Glutamatergic neuron (in vitro differentiated cells): ENCODE measurements around the gene ADGRB3. TPM values are rescaled to one million over a fixed set of nuclear protein-coding genes. Genes with fewer than 3 reads are reported as not detected.

Experiments used
- DNase-seq: peaks from one replicate; pipeline ENCODE4 v3.0.0; 2022
- H3K27ac Mint-ChIP-seq: one replicate; pipeline ENCODE4 v1.8.0; 2020; ENCODE audit warnings: mild to moderate bottlenecking, mixed read lengths, inconsistent platforms; ENCODE audit not compliant: unreplicated experiment
- H3K27me3 Mint-ChIP-seq: one replicate; pipeline ENCODE4 v1.8.0; 2020; ENCODE audit warnings: mild to moderate bottlenecking, moderate library complexity, mixed read lengths, inconsistent platforms; ENCODE audit not compliant: unreplicated experiment
- H3K36me3 Mint-ChIP-seq: one replicate; pipeline ENCODE4 v1.8.0; 2020; ENCODE audit warnings: mild to moderate bottlenecking, mixed read lengths, inconsistent platforms; ENCODE audit not compliant: unreplicated experiment
- H3K4me1 Mint-ChIP-seq: one replicate; pipeline ENCODE4 v1.8.0; 2020; ENCODE audit warnings: mild to moderate bottlenecking, low read depth, mixed read lengths, inconsistent platforms; ENCODE audit not compliant: unreplicated experiment
- H3K4me3 Mint-ChIP-seq: one replicate; pipeline ENCODE4 v1.8.0; 2020; ENCODE audit warnings: mild to moderate bottlenecking, mixed read lengths, inconsistent platforms; ENCODE audit not compliant: unreplicated experiment
- H3K9me3 Mint-ChIP-seq: one replicate; pipeline ENCODE4 v1.8.0; 2020; ENCODE audit warnings: mild to moderate bottlenecking, moderate library complexity, mixed read lengths, inconsistent platforms; ENCODE audit not compliant: unreplicated experiment
- CTCF ChIP-seq: fragments of 200-600 bp; sonication (generic); IDR thresholded peaks from one replicate; pipeline ENCODE4 v1.5.0; 2021; ENCODE audit not compliant: partially characterized antibody, unreplicated experiment
- total RNA-seq: library from RNA; stranded (reverse); fragmentation: NEBNext Ultra II Directional; extraction: Animal tissue kit (Norgen Biotek cat#: 25700); gene quantifications from one replicate; pipeline ENCODE4 v1.2.1, GENCODE V29; 2021; ENCODE audit not compliant: unreplicated experiment

The ADGRB3 gene
- total RNA-seq, 1 donor from 2014 or later = 7.3 TPM

DNA sequence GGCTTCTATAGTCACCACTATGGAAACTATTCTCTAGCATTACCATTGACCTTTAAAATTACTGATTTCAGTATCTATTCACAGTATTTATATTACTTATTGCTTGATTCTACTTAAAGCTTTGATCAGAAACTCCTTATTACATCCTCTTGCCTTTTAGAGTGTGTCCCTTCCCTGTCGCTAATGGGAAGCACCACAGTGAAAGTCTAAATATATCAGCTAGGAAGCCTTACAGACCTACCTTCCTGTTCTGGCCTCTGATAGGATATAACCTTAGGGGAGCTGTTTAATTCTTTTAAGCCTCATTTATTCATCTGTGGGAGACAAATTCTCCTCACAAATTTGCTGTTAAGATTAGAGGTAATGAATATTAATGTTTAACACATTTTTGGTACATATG is 122.7 kb downstream of the ADGRB3 start:
- Mint-ChIP-seq H3K9me3 (no peaks in the 10 kb centered on the region), H3K27me3 (no peaks in the 10 kb centered on the region), H3K27ac (no peak overlapping the region), H3K4me1 (peaks cover 8% of the 10 kb centered on the region), H3K4me3 (no peak overlapping the region), H3K36me3 (no peaks in the 10 kb centered on the region)
- no peak for DNase-seq
- TF ChIP-seq CTCF = no peak

DNA sequence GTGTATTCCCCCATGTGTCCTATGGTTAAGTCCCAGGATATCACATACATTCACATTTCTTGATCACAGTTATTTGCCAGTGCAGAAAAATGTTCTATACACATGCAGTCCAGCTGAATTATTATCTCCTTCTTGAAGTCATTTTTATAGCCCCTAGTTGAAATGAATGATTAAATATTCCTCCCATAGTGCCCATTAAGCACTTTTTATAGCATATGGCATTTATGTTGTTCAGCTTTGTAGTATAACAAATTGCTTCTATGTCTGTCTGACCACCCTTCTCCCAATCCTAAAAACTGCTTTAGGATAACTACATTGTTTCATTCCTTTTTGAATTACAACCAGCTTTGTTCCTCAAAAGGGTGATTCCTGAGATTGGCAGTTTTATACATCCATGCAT is 123.5 kb downstream of the ADGRB3 start:
- H3K27ac Mint-ChIP-seq = no peak overlapping the region
- no peaks in the 10 kb centered on the region for H3K27me3 Mint-ChIP-seq
- no peak overlapping the region for H3K4me3 Mint-ChIP-seq
- no peaks in the 10 kb centered on the region for H3K9me3 Mint-ChIP-seq
- H3K36me3 Mint-ChIP-seq = no peaks in the 10 kb centered on the region
- peaks cover 8% of the 10 kb centered on the region for H3K4me1 Mint-ChIP-seq
- no peak for DNase-seq
- TF ChIP-seq CTCF = no peak

DNA sequence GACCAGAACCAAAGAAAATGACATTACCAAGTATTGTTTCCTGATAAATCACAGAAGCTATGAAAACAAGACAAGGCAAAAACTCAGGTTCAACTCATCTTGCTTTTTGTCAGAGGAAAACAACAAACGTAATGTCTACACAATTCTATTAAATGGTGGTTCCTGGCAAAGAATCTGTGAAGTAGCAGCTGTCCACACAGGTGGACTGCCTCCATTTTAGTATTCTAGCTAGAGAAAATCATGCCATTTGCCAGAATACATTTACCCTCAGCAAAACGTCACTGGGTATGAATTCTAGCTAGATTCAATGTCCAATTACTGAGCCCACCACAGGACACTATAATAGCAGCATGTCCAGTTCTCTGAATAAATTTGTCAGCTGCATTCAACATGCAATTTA is 125.4 kb downstream of the ADGRB3 start:
- H3K4me3 Mint-ChIP-seq = no peak overlapping the region
- H3K4me1 Mint-ChIP-seq = peaks cover 8% of the 10 kb centered on the region
- no peaks in the 10 kb centered on the region for H3K27me3 Mint-ChIP-seq
- H3K27ac Mint-ChIP-seq = no peak overlapping the region
- H3K9me3 Mint-ChIP-seq = no peaks in the 10 kb centered on the region
- H3K36me3 Mint-ChIP-seq = no peaks in the 10 kb centered on the region
- TF ChIP-seq CTCF = no peak
- no peak for DNase-seq

DNA sequence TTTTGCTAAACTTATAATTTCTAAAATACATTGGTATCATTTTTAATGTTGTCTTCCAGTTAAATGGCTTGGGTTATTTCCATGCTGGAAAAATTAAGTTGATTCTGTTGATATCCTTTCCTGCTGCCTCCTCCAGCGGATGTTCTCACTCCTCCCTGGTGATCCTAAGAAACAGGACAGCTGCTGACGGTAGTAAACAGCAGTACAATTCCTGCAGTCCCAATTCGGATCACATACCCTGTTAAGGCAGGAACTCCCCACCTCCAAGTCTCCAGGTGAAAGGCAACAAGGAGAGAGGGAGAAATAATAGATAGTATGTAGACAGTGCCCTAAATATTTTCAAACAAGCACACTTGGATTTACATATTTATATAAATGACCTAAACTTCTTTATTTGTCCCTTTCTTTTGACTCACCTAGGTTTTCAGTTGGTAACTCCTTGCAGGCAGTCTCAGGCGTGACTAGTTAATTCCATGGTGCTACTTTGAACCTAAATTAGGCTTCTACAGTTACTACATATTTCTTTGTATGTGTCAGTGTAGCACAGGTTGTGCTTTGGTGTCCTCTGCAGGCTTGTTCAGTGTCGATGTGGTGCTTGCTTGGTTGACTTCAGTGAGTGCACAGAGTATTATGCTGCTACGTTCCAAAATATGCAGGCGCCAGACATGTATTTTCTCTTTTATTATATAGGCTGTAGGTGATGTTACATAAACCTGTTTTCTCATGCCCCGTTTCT is 126.0 kb downstream of the ADGRB3 start:
- DNase-seq = no peak
- no peak overlapping the region for H3K27ac Mint-ChIP-seq
- no peak overlapping the region for H3K4me3 Mint-ChIP-seq
- H3K9me3 Mint-ChIP-seq = no peaks in the 10 kb centered on the region
- H3K27me3 Mint-ChIP-seq = no peaks in the 10 kb centered on the region
- peaks cover 8% of the 10 kb centered on the region for H3K4me1 Mint-ChIP-seq
- TF ChIP-seq CTCF = no peak
- no peaks in the 10 kb centered on the region for H3K36me3 Mint-ChIP-seq

GRCh38 chr6:68761985-68762384 is 126.9 kb downstream of the ADGRB3 start:
- no peaks in the 10 kb centered on the region for H3K27me3 Mint-ChIP-seq
- H3K36me3 Mint-ChIP-seq = no peaks in the 10 kb centered on the region
- H3K27ac Mint-ChIP-seq = no peak overlapping the region
- no peaks in the 10 kb centered on the region for H3K9me3 Mint-ChIP-seq
- no peak for TF ChIP-seq CTCF
- peaks cover 8% of the 10 kb centered on the region for H3K4me1 Mint-ChIP-seq
- no peak overlapping the region for H3K4me3 Mint-ChIP-seq
- DNase-seq = no peak
